PC-9 (cell line): ENCODE measurements around the gene AGAP1. TPM values are rescaled to one million over a fixed set of nuclear protein-coding genes. Genes with fewer than 3 reads are reported as not detected.

Experiments used
- BruUV-seq: library from RNA; stranded (reverse); fragments of 400-500 nt; replicated peaks from 2 replicates; lab custom pipeline; 2021; lab: Mats Ljungman, UMichigan
- CTCF ChIA-PET: fragments of 300-600 bp; sonication (Branson Sonifier 250); formaldehyde crosslinking; loops from one replicate; lab custom pipeline; 2022; ENCODE audit warnings: antibody characterized with exemption; lab: Charles Lee
- POLR2A ChIA-PET: fragments of 300-600 bp; sonication (Branson Sonifier 250); formaldehyde crosslinking; loops from one replicate; lab custom pipeline; 2022; ENCODE audit warnings: antibody characterized with exemption; ENCODE audit not compliant: unreplicated experiment; lab: Charles Lee
- DNase-seq, 2 experiments: peaks; one replicate each; pipeline versions ENCODE4 v3.0.0 to v3.0.0-alpha.2; 2015 to 2022; ENCODE audit warnings: mixed read lengths in 1 of 2
- H2AFZ ChIP-seq: fragments of 200-600 bp; sonication (generic); 2 replicates; pipeline ENCODE4 v1.8.1; 2017; ENCODE audit warnings: antibody characterized with exemption
- H3F3A ChIP-seq: fragments of 200-600 bp; sonication (generic); 2 replicates; pipeline ENCODE4 v1.8.1; 2017; ENCODE audit warnings: antibody characterized with exemption, mild to moderate bottlenecking, low read depth; ENCODE audit not compliant: insufficient read depth
- H3K27ac ChIP-seq: fragments of 200-600 bp; sonication (generic); 2 replicates; pipeline ENCODE4 v1.6.1; 2016; ENCODE audit warnings: mixed run types
- H3K27me3 ChIP-seq: fragments of 200-600 bp; sonication (generic); 2 replicates; pipeline ENCODE4 v1.6.1; 2016; ENCODE audit warnings: low read depth, mixed run types; ENCODE audit not compliant: insufficient read depth
- H3K36me3 ChIP-seq: fragments of 200-600 bp; sonication (generic); 2 replicates; pipeline ENCODE4 v1.6.1; 2016; ENCODE audit warnings: low read depth, mixed run types
- H3K4me1 ChIP-seq: fragments of 200-600 bp; sonication (generic); replicated peaks from 2 replicates; pipeline ENCODE4 v1.6.1; 2016; ENCODE audit warnings: mixed run types; ENCODE audit not compliant: insufficient read depth
- H3K4me2 ChIP-seq: fragments of 200-600 bp; sonication (generic); 2 replicates; pipeline ENCODE4 v1.6.1; 2017; ENCODE audit warnings: mixed run types
- H3K4me3 ChIP-seq: fragments of 200-600 bp; sonication (generic); 2 replicates; pipeline ENCODE4 v1.6.1; 2016; ENCODE audit warnings: mixed run types
- H3K79me2 ChIP-seq: fragments of 200-600 bp; sonication (generic); 2 replicates; pipeline ENCODE4 v1.6.1; 2017; ENCODE audit warnings: low read depth, mixed run types
- H3K9me2 ChIP-seq: fragments of 200-600 bp; sonication (generic); 2 replicates; pipeline ENCODE4 v1.8.1; 2017; ENCODE audit warnings: mild to moderate bottlenecking; ENCODE audit not compliant: insufficient read depth
- H3K9me3 ChIP-seq: fragments of 200-600 bp; sonication (generic); 2 replicates; pipeline ENCODE4 v1.8.1; 2016; ENCODE audit warnings: low read depth; ENCODE audit not compliant: insufficient read depth
- H4K20me1 ChIP-seq: fragments of 200-600 bp; sonication (generic); 2 replicates; pipeline ENCODE4 v1.8.1; 2017; ENCODE audit not compliant: insufficient read depth
- CTCF ChIP-seq: fragments of 200-600 bp; sonication (generic); conservative IDR thresholded peaks from 2 replicates; pipeline ENCODE4 v1.6.1; 2017; ENCODE audit warnings: mixed run types, antibody characterized with exemption, mild to moderate bottlenecking, moderate library complexity
- EZH2 ChIP-seq: fragments of 200-600 bp; sonication (generic); IDR thresholded peaks from 2 replicates; pipeline ENCODE4 v1.8.0; 2017; ENCODE audit warnings: antibody characterized with exemption, low read depth
- intact Hi-C: fragments of 100-400 bp; cut with micrococcal nuclease; formaldehyde crosslinking; loops from one replicate; pipeline ENCODE4 v1.10.0; 2022; ENCODE audit not compliant: unreplicated experiment
- total RNA-seq: library from RNA; stranded (reverse); gene quantifications from 2 replicates; pipeline ENCODE4 v1.2.3, GENCODE V29; 2021

The AGAP1 gene
- total RNA-seq, 1 experiment from 2014 or later, result 91.4 TPM

GRCh38 chr2:235754357-235755207, 260.7 kb downstream of the AGAP1 start:
- Histone ChIP-seq H3K79me2 (no peaks in the 10 kb centered on the region), H3F3A (peaks cover 18% of the 10 kb centered on the region; the same call in 1 of the 2 replicates), H3K27me3 (no peaks in the 10 kb centered on the region), H2AFZ (no peak overlapping the region), H3K4me2 (peak overlapping the region; percentile 21), H3K4me3 (no peak overlapping the region), H4K20me1 (0 out of 2 replicates have a peak, but pooled peaks cover 13% of the 10 kb centered on the region), H3K9me2 (no peaks in the 10 kb centered on the region), H3K9me3 (no peaks in the 10 kb centered on the region), H3K4me1 (peaks cover 10% of the 10 kb centered on the region; the same call in 1 of the 2 replicates), H3K36me3 (peaks cover 7% of the 10 kb centered on the region; the same call in 1 of the 2 replicates), H3K27ac (0 out of 2 replicates have a peak overlapping the region, but pooled peaks have one; percentile 1)
- POLR2A ChIA-PET, result no interaction called here
- peak; percentile 56 to 84 for DNase-seq
- TF ChIP-seq CTCF, result no peak
- no peak for TF ChIP-seq EZH2
- intact Hi-C loops, result loop anchor here (2.0 kb wide), 1 partner anchor 210 kb away; no protein-coding TSS in a partner anchor
- no TSS peak for BruUV-seq
- CTCF ChIA-PET, result interaction anchor here (0.7 to 1.7 kb wide), 2 partner anchors 8 to 293 kb away, joined by 3 to 7 read pairs; no protein-coding TSS in a partner anchor

- no TSS peak for BruUV-seq
- ChIA-PET POLR2A (no interaction called here), CTCF (no interaction called here)
- H3K36me3 ChIP-seq, result no peaks in the 10 kb centered on the region
- no peaks in the 10 kb centered on the region for H3K79me2 ChIP-seq
- H3K4me3 ChIP-seq, result no peak overlapping the region
- no peaks in the 10 kb centered on the region for H3K27me3 ChIP-seq
- H3K4me1 ChIP-seq, result peaks cover 10% of the 10 kb centered on the region; the same call in 1 of the 2 replicates
- H4K20me1 ChIP-seq, result 0 out of 2 replicates have a peak, but pooled peaks cover 13% of the 10 kb centered on the region
- H2AFZ ChIP-seq, result no peak overlapping the region
- no peaks in the 10 kb centered on the region for H3K9me2 ChIP-seq
- H3K9me3 ChIP-seq, result no peaks in the 10 kb centered on the region
- H3K27ac ChIP-seq, result no peak overlapping the region
- no peak for DNase-seq
- intact Hi-C loops, result no loop called here
- peaks cover 18% of the 10 kb centered on the region; the same call in 1 of the 2 replicates for H3F3A ChIP-seq
- H3K4me2 ChIP-seq, result no peak overlapping the region
- TF ChIP-seq CTCF (no peak), EZH2 (no peak)
Observed at GRCh38 chr2:235756491-235756890, 262.6 kb downstream of the AGAP1 start.

- Histone ChIP-seq H3K4me3 (no peak overlapping the region), H3K27me3 (no peaks in the 10 kb centered on the region), H3F3A (peaks cover 18% of the 10 kb centered on the region; the same call in 1 of the 2 replicates), H3K9me3 (no peaks in the 10 kb centered on the region), H4K20me1 (0 out of 2 replicates have a peak, but pooled peaks cover 13% of the 10 kb centered on the region), H3K4me2 (no peak overlapping the region), H3K79me2 (no peaks in the 10 kb centered on the region), H3K4me1 (peaks cover 10% of the 10 kb centered on the region; the same call in 1 of the 2 replicates), H3K9me2 (no peaks in the 10 kb centered on the region), H3K27ac (no peak overlapping the region), H2AFZ (no peak overlapping the region), H3K36me3 (no peaks in the 10 kb centered on the region)
- BruUV-seq, result no TSS peak
- no peak for DNase-seq
- intact Hi-C loops, result no loop called here
- TF ChIP-seq EZH2 (no peak), CTCF (no peak)
- CTCF ChIA-PET, result no interaction called here
- POLR2A ChIA-PET, result no interaction called here
Observed at GRCh38 chr2:235757212-235757611, 263.4 kb downstream of the AGAP1 start.
